Measurements from ENCODE around the gene TNS3. TPM values are rescaled to one million over a fixed set of nuclear protein-coding genes. Genes with fewer than 3 reads are reported as not detected.

Gene TNS3
- total and polyA plus RNA-seq, 9 of the 15 experiments (the other 6 are each of a cell fraction or from before 2014, with no cell fraction given) = 0.20 TPM; not detected in 8

DNA sequence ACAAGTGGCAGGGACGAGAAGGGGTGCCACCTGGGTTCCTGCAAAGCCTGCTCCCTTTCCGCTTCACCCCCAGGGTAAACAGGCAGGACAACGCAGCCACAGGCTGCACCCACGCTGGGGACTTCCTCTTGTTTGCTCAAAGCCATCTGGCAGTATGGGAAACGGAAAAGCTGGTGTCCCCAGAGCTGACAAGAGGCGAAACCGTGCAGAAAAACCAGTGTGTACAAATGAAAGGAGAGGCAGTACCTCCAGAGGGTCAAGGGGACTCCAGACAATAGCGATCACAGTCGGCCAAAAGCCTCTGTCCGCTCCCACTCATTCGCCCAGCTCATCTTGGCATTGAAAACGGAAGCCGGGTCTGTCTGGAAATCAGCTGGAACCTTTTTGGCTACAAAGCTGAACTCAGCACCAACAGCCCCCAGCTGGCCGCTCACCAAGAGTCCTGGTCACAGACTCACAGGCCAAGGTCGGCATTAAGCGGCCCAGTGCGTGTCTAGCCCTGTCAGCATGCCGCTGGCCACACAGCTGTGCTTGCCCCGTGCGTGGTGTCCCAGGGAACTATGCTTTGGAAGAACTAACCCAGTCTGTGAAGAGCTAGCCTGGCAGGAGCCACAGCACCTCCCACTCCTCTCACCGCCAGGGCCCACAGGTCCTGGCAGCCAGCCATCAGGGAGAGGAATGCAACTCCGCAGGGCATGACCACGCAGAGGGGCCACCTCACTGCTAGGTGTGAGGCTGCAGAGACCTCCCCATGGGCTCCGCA is 10.4 kb downstream of the TNS3 start (continued):
- TF ChIP-seq, protein P1, sequence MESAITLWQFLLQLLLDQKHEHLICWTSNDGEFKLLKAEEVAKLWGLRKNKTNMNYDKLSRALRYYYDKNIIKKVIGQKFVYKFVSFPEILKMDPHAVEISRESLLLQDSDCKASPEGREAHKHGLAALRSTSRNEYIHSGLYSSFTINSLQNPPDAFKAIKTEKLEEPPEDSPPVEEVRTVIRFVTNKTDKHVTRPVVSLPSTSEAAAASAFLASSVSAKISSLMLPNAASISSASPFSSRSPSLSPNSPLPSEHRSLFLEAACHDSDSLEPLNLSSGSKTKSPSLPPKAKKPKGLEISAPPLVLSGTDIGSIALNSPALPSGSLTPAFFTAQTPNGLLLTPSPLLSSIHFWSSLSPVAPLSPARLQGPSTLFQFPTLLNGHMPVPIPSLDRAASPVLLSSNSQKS (CRISPR knock-in tag; IDR thresholded peaks at IDR 0.05) = no peak
- no peak for TF ChIP-seq TCF7 (IDR thresholded peaks at IDR 0.05; ENCODE audit: borderline replicate concordance)

DNA sequence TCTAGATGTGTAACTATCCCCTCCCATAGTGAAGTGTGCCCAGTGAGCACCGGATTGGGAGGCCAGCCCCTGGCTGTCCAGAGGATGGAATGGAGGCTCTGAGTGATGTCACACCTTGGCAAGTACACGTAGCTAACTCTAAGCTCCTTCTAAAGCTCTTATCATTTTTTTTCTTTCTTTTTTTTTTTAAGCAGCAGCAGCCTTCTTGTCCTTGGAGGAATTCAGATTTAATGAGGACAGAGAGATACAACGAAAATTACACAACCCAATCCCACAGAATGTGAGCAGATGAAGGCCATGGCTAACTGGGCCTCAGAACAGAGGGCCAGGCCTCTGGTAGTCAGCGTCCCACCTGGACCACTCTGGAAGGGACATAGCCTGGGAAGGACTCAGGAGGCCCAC is 11.3 kb downstream of the TNS3 start:
- no peaks in the 10 kb centered on the region for H3K9me1 ChIP-seq (ENCODE audit: control insufficient read depth, insufficient read depth, low read length)
- DNase-seq (ENCODE audit: extremely low read depth in 1 of 4, low spot score in 3 of 4) = no peak
- no peak overlapping the region for H2AFZ ChIP-seq (ENCODE audit: low read depth, low read length)
- peaks cover 14 to 61% of the 10 kb centered on the region in 2 experiments for H3K27me3 ChIP-seq (ENCODE audit: control insufficient read depth in 2 of 2, insufficient read depth in 2 of 2, low read length in 2 of 2)
- no peak overlapping the region for H3K4me3 ChIP-seq
- TF ChIP-seq HLTF (IDR thresholded peaks at IDR 0.05) = no peak
- TF ChIP-seq, protein P2, sequence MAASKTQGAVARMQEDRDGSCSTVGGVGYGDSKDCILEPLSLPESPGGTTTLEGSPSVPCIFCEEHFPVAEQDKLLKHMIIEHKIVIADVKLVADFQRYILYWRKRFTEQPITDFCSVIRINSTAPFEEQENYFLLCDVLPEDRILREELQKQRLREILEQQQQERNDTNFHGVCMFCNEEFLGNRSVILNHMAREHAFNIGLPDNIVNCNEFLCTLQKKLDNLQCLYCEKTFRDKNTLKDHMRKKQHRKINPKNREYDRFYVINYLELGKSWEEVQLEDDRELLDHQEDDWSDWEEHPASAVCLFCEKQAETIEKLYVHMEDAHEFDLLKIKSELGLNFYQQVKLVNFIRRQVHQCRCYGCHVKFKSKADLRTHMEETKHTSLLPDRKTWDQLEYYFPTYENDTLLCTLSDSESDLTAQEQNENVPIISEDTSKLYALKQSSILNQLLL (CRISPR knock-in tag; IDR thresholded peaks at IDR 0.05; ENCODE audit: borderline replicate concordance) = no peak
- intact Hi-C loops (cut with micrococcal nuclease) = no loop called here
- H4K20me1 ChIP-seq (replicated peaks; ENCODE audit: control insufficient read depth, insufficient read depth, low read length) = no peaks in the 10 kb centered on the region
- no peaks in the 10 kb centered on the region for H3K9me3 ChIP-seq (replicated peaks; ENCODE audit: control insufficient read depth, insufficient read depth, low read depth, low read length)
- CTCF ChIA-PET (ENCODE audit: low intra/inter-chr PET ratio) = no interaction called here
- no peak for FAIRE-seq
- in situ Hi-C loops (cut with MboI) = no loop called here
- 3% methylated on average over 4 of the region's 4 CpGs for WGBS (ENCODE audit: insufficient coverage, low coverage, missing lambda C conversion rate)
- H3K4me2 ChIP-seq (ENCODE audit: insufficient read depth, low read length) = no peak overlapping the region
- H3K4me1 ChIP-seq (replicated peaks in 1 of 2; ENCODE audit: control insufficient read depth in 2 of 2, insufficient read depth in 2 of 2, low read length in 2 of 2) = no peaks in the 10 kb centered on the region
- no peaks in the 10 kb centered on the region for H3K79me2 ChIP-seq (ENCODE audit: control insufficient read depth, insufficient read depth, low read length)
- H3K27ac ChIP-seq (ENCODE audit: extremely low read depth, low read depth, low read length) = no peak overlapping the region
- no peak for ATAC-seq
- BruUV-seq (replicated peaks) = no TSS peak
- POLR2A ChIA-PET = interaction anchor here (0.6 kb wide), 1 partner anchor 58 kb away, joined by 3 read pairs; no protein-coding TSS in a partner anchor
- H3K36me3 ChIP-seq (ENCODE audit: control insufficient read depth, insufficient read depth, low read length) = no peaks in the 10 kb centered on the region
- H3K9ac ChIP-seq (ENCODE audit: insufficient read depth in 1 of 2, low read depth in 2 of 2, low read length in 2 of 2) = no peak overlapping the region
